Chondrocyte (in vitro differentiated cells): ENCODE measurements around the gene FAM83C. TPM values are rescaled to one million over a fixed set of nuclear protein-coding genes. Genes with fewer than 3 reads are reported as not detected.
"Not testable (repeated sequence)": the region's sequence is repeated elsewhere in the genome, so short reads cannot be mapped to it uniquely, and the experiment has no call there.

Source experiments
- DNase-seq: peaks from one replicate; pipeline ENCODE4 v3.0.0; 2021; ENCODE audit warnings: mixed read lengths, low spot score
- H3K27ac Mint-ChIP-seq: one replicate; pipeline ENCODE4 v1.8.0; 2021; ENCODE audit warnings: mild to moderate bottlenecking, moderate library complexity, mixed read lengths; ENCODE audit not compliant: unreplicated experiment
- H3K27me3 Mint-ChIP-seq: 2 replicates; pipeline ENCODE4 v1.8.0; 2021; ENCODE audit warnings: low read depth, mixed read lengths
- H3K36me3 Mint-ChIP-seq: 2 replicates; pipeline ENCODE4 v1.8.0; 2021; ENCODE audit warnings: low read depth, mixed read lengths
- H3K4me1 Mint-ChIP-seq: 2 replicates; pipeline ENCODE4 v1.8.0; 2021; ENCODE audit warnings: low read depth, mild to moderate bottlenecking, mixed read lengths
- H3K4me3 Mint-ChIP-seq: one replicate; pipeline ENCODE4 v1.8.0; 2021; ENCODE audit warnings: mild to moderate bottlenecking, moderate library complexity, mixed read lengths; ENCODE audit not compliant: unreplicated experiment
- H3K9me3 Mint-ChIP-seq: 2 replicates; pipeline ENCODE4 v1.8.0; 2021; ENCODE audit warnings: low read depth, mixed read lengths
- total RNA-seq: library from RNA; stranded (reverse); gene quantifications from 3 replicates; pipeline ENCODE4 v1.2.1, GENCODE V29; 2021
- TF ChIP-seq, protein P1 (sequence below): fragments of 200-600 bp; sonication (generic); IDR thresholded peaks from 2 replicates; pipeline ENCODE4 v1.5.0; 2021; ENCODE audit warnings: antibody characterized with exemption, mild to moderate bottlenecking, moderate library complexity

Gene FAM83C
- total RNA-seq, 1 donor from 2014 or later, result not detected

DNA sequence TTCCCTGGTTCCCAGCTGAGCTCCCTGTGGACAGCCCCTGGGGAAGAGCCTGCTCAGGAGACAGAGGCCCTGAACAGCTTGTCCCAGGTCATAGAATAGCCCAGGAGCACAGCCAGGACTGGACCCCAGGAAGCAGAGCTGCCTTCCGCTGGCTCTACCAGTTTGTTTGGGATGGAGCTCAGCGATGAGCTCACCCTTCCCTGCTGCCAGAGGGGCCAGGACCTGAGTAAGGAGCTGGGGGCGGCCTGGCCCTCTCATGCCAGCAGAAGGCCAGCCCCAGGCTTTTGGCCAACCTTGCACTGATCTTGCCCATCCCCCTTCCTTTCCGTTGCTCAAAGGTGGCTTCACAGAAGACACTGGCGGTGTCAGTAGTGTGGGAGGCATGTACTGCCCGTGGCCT, 31.8 kb downstream of the FAM83C start:
- H3K9me3 Mint-ChIP-seq, result no peaks in the 10 kb centered on the region
- H3K36me3 Mint-ChIP-seq, result peaks cover 2% of the 10 kb centered on the region
- H3K4me1 Mint-ChIP-seq, result peaks cover 29% of the 10 kb centered on the region
- H3K4me3 Mint-ChIP-seq, result no peak overlapping the region
- no peak for DNase-seq
- no peak overlapping the region for H3K27ac Mint-ChIP-seq
- TF ChIP-seq, protein P1, sequence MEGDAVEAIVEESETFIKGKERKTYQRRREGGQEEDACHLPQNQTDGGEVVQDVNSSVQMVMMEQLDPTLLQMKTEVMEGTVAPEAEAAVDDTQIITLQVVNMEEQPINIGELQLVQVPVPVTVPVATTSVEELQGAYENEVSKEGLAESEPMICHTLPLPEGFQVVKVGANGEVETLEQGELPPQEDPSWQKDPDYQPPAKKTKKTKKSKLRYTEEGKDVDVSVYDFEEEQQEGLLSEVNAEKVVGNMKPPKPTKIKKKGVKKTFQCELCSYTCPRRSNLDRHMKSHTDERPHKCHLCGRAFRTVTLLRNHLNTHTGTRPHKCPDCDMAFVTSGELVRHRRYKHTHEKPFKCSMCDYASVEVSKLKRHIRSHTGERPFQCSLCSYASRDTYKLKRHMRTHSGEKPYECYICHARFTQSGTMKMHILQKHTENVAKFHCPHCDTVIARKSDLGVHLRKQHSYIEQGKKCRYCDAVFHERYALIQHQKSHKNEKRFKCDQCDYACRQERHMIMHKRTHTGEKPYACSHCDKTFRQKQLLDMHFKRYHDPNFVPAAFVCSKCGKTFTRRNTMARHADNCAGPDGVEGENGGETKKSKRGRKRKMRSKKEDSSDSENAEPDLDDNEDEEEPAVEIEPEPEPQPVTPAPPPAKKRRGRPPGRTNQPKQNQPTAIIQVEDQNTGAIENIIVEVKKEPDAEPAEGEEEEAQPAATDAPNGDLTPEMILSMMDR, result no peak
- no peaks in the 10 kb centered on the region for H3K27me3 Mint-ChIP-seq

DNA sequence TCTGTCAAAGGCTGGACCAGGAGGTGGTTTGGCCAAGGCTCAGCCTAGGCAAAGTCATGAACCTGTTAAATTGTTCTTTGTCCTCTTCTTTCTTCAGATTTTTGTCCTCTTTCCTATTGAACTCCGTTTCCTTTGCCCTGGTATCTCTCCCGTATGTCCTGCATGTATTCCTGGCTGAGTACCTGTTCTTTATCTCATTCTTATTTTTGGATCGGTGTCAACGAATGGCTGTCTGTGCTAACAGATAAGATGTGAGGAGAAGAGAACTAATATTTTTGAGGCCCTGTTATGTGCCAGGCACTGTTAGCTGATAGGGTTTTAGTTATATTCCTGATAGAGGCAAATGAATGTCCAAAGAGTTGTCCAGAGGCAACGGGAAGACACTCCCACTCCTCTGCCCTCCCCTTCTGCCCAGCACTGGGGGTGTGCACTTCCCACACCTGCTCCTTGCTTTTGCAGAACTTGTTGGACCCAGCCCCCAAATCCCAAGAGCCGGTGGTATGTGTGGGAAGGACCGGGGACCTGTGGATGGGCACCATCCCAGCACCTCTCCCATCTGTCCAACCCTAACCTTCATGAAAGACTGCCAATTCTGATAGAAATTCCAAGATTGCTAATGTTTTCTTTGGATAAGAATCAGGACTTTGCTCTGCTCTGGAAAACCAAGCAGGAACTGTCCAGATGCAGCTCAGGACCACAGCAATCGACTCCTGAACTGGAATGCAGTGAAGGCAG, 34.9 kb downstream of the FAM83C start:
- peak; percentile 14 for DNase-seq
- H3K27ac Mint-ChIP-seq, result peak overlapping the region; percentile 67
- H3K9me3 Mint-ChIP-seq, result no peaks in the 10 kb centered on the region

DNA sequence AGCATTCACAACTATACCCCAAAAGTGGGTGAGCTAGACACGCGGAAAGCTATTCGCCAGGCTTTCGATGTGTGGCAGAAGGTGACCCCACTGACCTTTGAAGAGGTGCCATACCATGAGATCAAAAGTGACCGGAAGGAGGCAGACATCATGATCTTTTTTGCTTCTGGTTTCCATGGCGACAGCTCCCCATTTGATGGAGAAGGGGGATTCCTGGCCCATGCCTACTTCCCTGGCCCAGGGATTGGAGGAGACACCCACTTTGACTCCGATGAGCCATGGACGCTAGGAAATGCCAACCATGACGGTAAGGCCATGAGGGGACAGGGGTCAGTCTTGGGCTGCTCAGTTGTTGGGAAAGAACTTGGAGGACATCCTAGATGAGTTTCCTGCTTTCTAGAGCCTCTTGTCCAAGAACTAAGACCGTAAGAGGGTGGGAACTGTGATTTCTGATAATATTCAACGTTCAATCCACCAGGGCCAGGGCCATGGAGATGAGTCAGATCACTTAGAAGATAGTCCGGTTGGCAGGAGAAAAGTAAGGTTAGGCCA, 37.7 kb downstream of the FAM83C start:
- DNase-seq, result no peak
- TF ChIP-seq, protein P1, result no peak
- Mint-ChIP-seq H3K36me3 (peaks cover 5% of the 10 kb centered on the region), H3K4me3 (no peak overlapping the region), H3K27me3 (no peaks in the 10 kb centered on the region), H3K27ac (no peak overlapping the region), H3K4me1 (peaks cover 14% of the 10 kb centered on the region), H3K9me3 (no peaks in the 10 kb centered on the region)

More for the DNA sequence above, 34.9 kb downstream of the FAM83C start:
- TF ChIP-seq, protein P1, result no peak
- Mint-ChIP-seq H3K4me1 (peaks cover 14% of the 10 kb centered on the region), H3K27me3 (no peaks in the 10 kb centered on the region), H3K4me3 (no peak overlapping the region), H3K36me3 (peaks cover 5% of the 10 kb centered on the region)

DNA sequence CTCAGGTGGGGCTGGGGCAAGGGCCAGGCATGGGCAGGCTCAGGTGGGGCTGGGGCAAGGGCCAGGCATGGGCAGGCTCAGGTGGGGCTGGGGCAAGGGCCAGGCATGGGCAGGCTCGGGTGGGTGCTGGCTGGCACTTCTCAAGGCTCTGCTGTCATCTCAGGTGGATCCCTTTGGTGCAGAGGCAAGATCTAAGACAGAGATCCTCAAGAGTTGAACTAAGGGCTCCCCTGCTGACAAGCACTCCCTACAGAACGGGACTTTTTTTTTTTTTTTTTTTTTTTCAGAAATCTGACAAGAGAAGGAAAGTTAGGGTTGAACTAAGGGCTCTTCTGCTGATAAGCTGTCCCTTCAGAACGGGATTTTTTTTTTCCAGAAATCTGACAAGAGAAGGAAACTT, 39.2 kb downstream of the FAM83C start:
- Mint-ChIP-seq H3K27me3 (no peaks in the 10 kb centered on the region), H3K27ac (no peak overlapping the region), H3K36me3 (peaks cover 5% of the 10 kb centered on the region), H3K4me3 (no peak overlapping the region), H3K9me3 (no peaks in the 10 kb centered on the region), H3K4me1 (peaks cover 14% of the 10 kb centered on the region)
- TF ChIP-seq, protein P1, result no peak
- DNase-seq, result no peak

DNA sequence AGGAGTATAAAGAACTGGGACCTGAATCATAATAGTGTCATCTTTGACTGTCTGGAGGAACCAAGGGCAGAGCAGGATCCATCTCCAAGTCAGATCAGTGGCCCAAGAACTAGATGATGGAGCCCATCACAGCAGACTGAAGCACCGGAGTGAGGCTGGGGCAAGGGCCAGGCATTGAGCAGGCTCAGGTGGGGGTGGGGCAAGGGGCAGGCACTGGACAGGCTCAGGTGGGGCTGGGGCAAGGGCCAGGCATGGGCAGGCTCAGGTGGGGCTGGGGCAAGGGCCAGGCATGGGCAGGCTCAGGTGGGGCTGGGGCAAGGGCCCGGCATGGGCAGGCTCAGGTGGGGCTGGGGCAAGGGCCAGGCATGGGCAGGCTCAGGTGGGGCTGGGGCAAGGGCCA, 39.6 kb downstream of the FAM83C start:
- H3K4me1 Mint-ChIP-seq, H3K4me3 Mint-ChIP-seq, H3K36me3 Mint-ChIP-seq, DNase-seq, H3K9me3 Mint-ChIP-seq, H3K27ac Mint-ChIP-seq, H3K27me3 Mint-ChIP-seq: not testable (repeated sequence)

DNA sequence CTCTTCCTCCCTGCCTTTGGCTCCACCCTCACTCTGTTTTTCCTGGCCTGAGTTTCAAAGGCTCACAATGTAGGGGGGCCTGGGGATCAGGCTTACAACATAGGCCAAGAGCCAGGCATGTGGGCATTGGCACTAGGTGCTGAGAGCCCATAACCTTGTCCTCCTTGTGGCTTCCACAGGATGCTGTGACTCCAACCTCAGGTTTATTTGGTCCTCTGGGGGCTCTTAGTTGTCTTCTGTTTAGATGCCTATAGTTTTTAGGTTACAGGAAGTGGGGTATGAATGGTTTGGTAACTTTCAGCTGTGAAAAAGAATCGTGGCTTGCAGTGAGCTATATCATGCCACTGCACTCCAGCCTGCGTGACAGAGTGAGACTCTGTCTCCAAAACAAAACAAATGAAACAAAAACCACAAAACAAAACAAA, 40.2 kb downstream of the FAM83C start:
- Mint-ChIP-seq H3K27me3 (no peaks in the 10 kb centered on the region), H3K9me3 (no peaks in the 10 kb centered on the region), H3K4me1 (peaks cover 4% of the 10 kb centered on the region), H3K4me3 (no peak overlapping the region), H3K27ac (no peak overlapping the region), H3K36me3 (peaks cover 5% of the 10 kb centered on the region)
- TF ChIP-seq, protein P1, result no peak
- DNase-seq, result no peak
